NCI-H2081 treated with DMSO at 0.1 percent for 48 hours (cell line): ENCODE results near the gene NFX1.
"Not testable (repeated sequence)": the region's sequence is repeated elsewhere in the genome, so short reads cannot be mapped to it uniquely, and the experiment has no call there.

ENCODE experiments used
- DNase-seq: peaks from one replicate; lab custom pipeline; 2025; lab: John Stamatoyannopoulos, UW

Gene NFX1

GRCh38 chr9:33388110-33388994 is 98.0 kb downstream of the NFX1 start:
- DNase-seq = no peak

- DNase-seq = not testable (repeated sequence)
Observed at GRCh38 chr9:33391111-33391771, 100.9 kb downstream of the NFX1 start.

GRCh38 chr9:33392591-33393021 is 102.3 kb downstream of the NFX1 start:
- DNase-seq = not testable (repeated sequence)

GRCh38 chr9:33393581-33393980 is 103.3 kb downstream of the NFX1 start:
- no peak for DNase-seq

- not testable (repeated sequence) for DNase-seq
Observed at GRCh38 chr9:33393986-33394385, 103.7 kb downstream of the NFX1 start.

- not testable (repeated sequence) for DNase-seq
Observed at GRCh38 chr9:33395159-33395879, 105.0 kb downstream of the NFX1 start.

- DNase-seq = not testable (repeated sequence)
Observed at GRCh38 chr9:33397801-33398200, 107.5 kb downstream of the NFX1 start.

GRCh38 chr9:33399047-33399446 is 108.7 kb downstream of the NFX1 start:
- not testable (repeated sequence) for DNase-seq

GRCh38 chr9:33401809-33402208 is 111.5 kb downstream of the NFX1 start:
- DNase-seq = not testable (repeated sequence)

GRCh38 chr9:33402371-33402770 is 112.1 kb downstream of the NFX1 start, which contains the start of gene AQP7:
TSS of gene AQP7 (minus strand) at chr9:33402568. CDS start at chr9:33401262, 1,306 bp downstream.
- not testable (repeated sequence) for DNase-seq

- no peak for DNase-seq
Observed at GRCh38 chr9:33403941-33404787, 113.8 kb downstream of the NFX1 start.

GRCh38 chr9:33404788-33405362 is 114.6 kb downstream of the NFX1 start:
- DNase-seq = no peak

GRCh38 chr9:33407061-33407460 is 116.7 kb downstream of the NFX1 start:
- DNase-seq = no peak

- DNase-seq = no peak
Observed at GRCh38 chr9:33408087-33408486, 117.8 kb downstream of the NFX1 start.

GRCh38 chr9:33414268-33414667 is 124.0 kb downstream of the NFX1 start:
- no peak for DNase-seq

- no peak for DNase-seq
Observed at GRCh38 chr9:33414889-33415500, 124.7 kb downstream of the NFX1 start.

GRCh38 chr9:33415501-33416038 is 125.3 kb downstream of the NFX1 start:
- peak; percentile 38 for DNase-seq

- no peak for DNase-seq
Observed at GRCh38 chr9:33416996-33417395, 126.7 kb downstream of the NFX1 start.

GRCh38 chr9:33418090-33418489 is 127.8 kb downstream of the NFX1 start:
- DNase-seq = no peak

- DNase-seq = no peak
Observed at GRCh38 chr9:33419708-33420303, 129.5 kb downstream of the NFX1 start.
